C4-2B (cell line): Measurements from ENCODE around the gene HEBP1.

Experiments used
- CTCF ChIP-seq: fragments of 450-650 bp; conservative IDR thresholded peaks from 2 replicates; pipeline ENCODE4 v1.5.1; 2017; ENCODE audit warnings: mild to moderate bottlenecking
- ZFX ChIP-seq: fragments of 450-650 bp; IDR thresholded peaks from 2 replicates; pipeline ENCODE4 v1.6.1; 2017

- no peak for TF ChIP-seq CTCF
- TF ChIP-seq ZFX = no peak
These were observed 66.3 kb downstream of the HEBP1 start for GRCh38 chr12:12933742-12934141.
